Hematopoietic multipotent progenitor cell treated with erythropoietin and hydrocortisone succinate and interleukin-3 and kit ligand, for 15 days (in vitro differentiated cells): ENCODE measurements around the gene NUTF2.
"Not testable (repeated sequence)": the region's sequence is repeated elsewhere in the genome, so short reads cannot be mapped to it uniquely, and the experiment has no call there.

Experiments used
- DNase-seq: peaks from one replicate; pipeline ENCODE4 v3.0.0-alpha.2; 2015; ENCODE audit warnings: low spot score

Gene NUTF2

GRCh38 chr16:67846320-67847063 is at the start of gene NUTF2:
Gene NUTF2 (plus strand): TSS chr16:67846933. CDS start chr16:67865131, 18,198 bp downstream.
- DNase-seq = peak; percentile 94

GRCh38 chr16:67800338-67800926 is 46.3 kb upstream of the NUTF2 start:
- DNase-seq = peak; percentile 99

- DNase-seq = peak; percentile 63
Measured at GRCh38 chr16:67801241-67801640, 45.5 kb upstream of the NUTF2 start.

- DNase-seq = no peak
Measured at GRCh38 chr16:67801883-67802282, 44.9 kb upstream of the NUTF2 start.

GRCh38 chr16:67803894-67804293 is 42.8 kb upstream of the NUTF2 start:
- no peak for DNase-seq

- peak; percentile 44 for DNase-seq
Measured at GRCh38 chr16:67804853-67805542, 41.7 kb upstream of the NUTF2 start.

GRCh38 chr16:67805718-67806427 is 40.9 kb upstream of the NUTF2 start:
- DNase-seq = peak; percentile 31

- peak; percentile 99 for DNase-seq
Measured at GRCh38 chr16:67806428-67807147, 40.1 kb upstream of the NUTF2 start, which contains the start of the genes RANBP10 and TSNAXIP1. Gene RANBP10 (minus strand): TSS chr16:67806560. CDS start chr16:67806536, 24 bp downstream. Gene TSNAXIP1 (plus strand): TSS chr16:67806889. CDS start chr16:67807150, 261 bp downstream.

GRCh38 chr16:67807148-67807682 is 39.5 kb upstream of the NUTF2 start:
- no peak for DNase-seq

GRCh38 chr16:67811899-67812298 is 34.8 kb upstream of the NUTF2 start:
- DNase-seq = no peak

- no peak for DNase-seq
Measured at GRCh38 chr16:67814567-67814966, 32.2 kb upstream of the NUTF2 start.

GRCh38 chr16:67820608-67821259 is 26.0 kb upstream of the NUTF2 start:
- DNase-seq = no peak

GRCh38 chr16:67822511-67822910 is 24.2 kb upstream of the NUTF2 start:
- no peak for DNase-seq

- DNase-seq = no peak
Measured at GRCh38 chr16:67825119-67825518, 21.6 kb upstream of the NUTF2 start.

GRCh38 chr16:67825906-67826305 is 20.8 kb upstream of the NUTF2 start:
- DNase-seq = no peak

GRCh38 chr16:67828651-67829050 is 18.1 kb upstream of the NUTF2 start:
- no peak for DNase-seq

GRCh38 chr16:67833030-67833414 is 13.7 kb upstream of the NUTF2 start:
- DNase-seq = peak; percentile 44

- peak; percentile 91 for DNase-seq
Measured at GRCh38 chr16:67833415-67834241, 13.1 kb upstream of the NUTF2 start.

GRCh38 chr16:67834242-67834614 is 12.5 kb upstream of the NUTF2 start:
- DNase-seq = no peak

GRCh38 chr16:67837190-67837589 is 9.5 kb upstream of the NUTF2 start:
- not testable (repeated sequence) for DNase-seq
